Forelimb muscle (tissue), 1 donor: Measurements from ENCODE around the gene TTC38. TPM values are rescaled to one million over a fixed set of nuclear protein-coding genes. Genes with fewer than 3 reads are reported as not detected.
A peak's percentile ranks its signal among the peaks of the same experiment; 100 is the strongest.

Source experiments
- DNase-seq: peaks from one replicate; pipeline ENCODE4 v3.0.0-alpha.2; 2013; ENCODE audit warnings: low read depth
- polyA plus RNA-seq: library from polyadenylated mRNA; unstranded; fragments of 120-200 nt; gene quantifications from one replicate; pipeline ENCODE4 v1.2.1, GENCODE V29; 2013; ENCODE audit not compliant: insufficient read length

The TTC38 gene
- polyA plus RNA-seq, 1 donor: 18.2 TPM

- DNase-seq: no peak
Observed at GRCh38 chr22:46329616-46330015, 61.8 kb downstream of the TTC38 start.

GRCh38 chr22:46330426-46330825 lies 62.6 kb downstream of the TTC38 start:
- no peak for DNase-seq

GRCh38 chr22:46331496-46331895 lies 63.7 kb downstream of the TTC38 start:
- no peak for DNase-seq

GRCh38 chr22:46335201-46336118 lies 67.7 kb downstream of the TTC38 start, which contains the start of gene TRMU:
Gene TRMU (plus strand): TSS chr22:46335714. CDS start chr22:46335765, 51 bp downstream.
- peak; percentile 57 for DNase-seq

GRCh38 chr22:46336119-46337078 lies 68.6 kb downstream of the TTC38 start:
- DNase-seq: no peak

- DNase-seq: no peak
Observed at GRCh38 chr22:46337870-46338269, 70.1 kb downstream of the TTC38 start.

GRCh38 chr22:46338636-46339035 lies 70.8 kb downstream of the TTC38 start:
- DNase-seq: no peak

GRCh38 chr22:46339956-46340355 lies 72.1 kb downstream of the TTC38 start:
- no peak for DNase-seq

- no peak for DNase-seq
Observed at GRCh38 chr22:46340676-46341075, 72.9 kb downstream of the TTC38 start.

Other genes with a start within 250 kb of the TTC38 start
- gene PPARA, start 117.5 kb upstream of the TTC38 start, polyA plus RNA-seq: 22.8 TPM
- 10.3 TPM for gene CDPF1, start 17.7 kb upstream of the TTC38 start, polyA plus RNA-seq
- 0.67 TPM for gene PKDREJ, start 4.7 kb upstream of the TTC38 start, polyA plus RNA-seq
- 8.2 TPM for gene GTSE1, start 28.9 kb downstream of the TTC38 start, polyA plus RNA-seq
- 28.9 TPM for gene TRMU, start 67.7 kb downstream of the TTC38 start, polyA plus RNA-seq